ENCODE measurements around the gene HSPA8.

GRCh38 chr11:123110397-123110796 is 48.5 kb upstream of the HSPA8 start:
- no peak for TF ChIP-seq CTCF (IDR thresholded peaks at IDR 0.05; ENCODE audit: insufficient read depth, low read length)
- no peak for TF ChIP-seq REST (IDR thresholded peaks at IDR 0.05; ENCODE audit: insufficient replicate concordance, low read depth)
- TF ChIP-seq POLR2AphosphoS5 (IDR thresholded peaks at IDR 0.05; ENCODE audit: low read depth): no peak
- no peak for TF ChIP-seq GABPA (IDR thresholded peaks at IDR 0.05; ENCODE audit: low read depth)
